Fibroblast of skin of left quadriceps (primary cell): Measurements from ENCODE around the gene SRGN.

Source experiments
- DNase-seq, 2 experiments: peaks; one replicate each; pipeline ENCODE4 v3.0.0-alpha.2; 2013; ENCODE audit warnings: low read depth in 2 of 2

SRGN gene

DNA sequence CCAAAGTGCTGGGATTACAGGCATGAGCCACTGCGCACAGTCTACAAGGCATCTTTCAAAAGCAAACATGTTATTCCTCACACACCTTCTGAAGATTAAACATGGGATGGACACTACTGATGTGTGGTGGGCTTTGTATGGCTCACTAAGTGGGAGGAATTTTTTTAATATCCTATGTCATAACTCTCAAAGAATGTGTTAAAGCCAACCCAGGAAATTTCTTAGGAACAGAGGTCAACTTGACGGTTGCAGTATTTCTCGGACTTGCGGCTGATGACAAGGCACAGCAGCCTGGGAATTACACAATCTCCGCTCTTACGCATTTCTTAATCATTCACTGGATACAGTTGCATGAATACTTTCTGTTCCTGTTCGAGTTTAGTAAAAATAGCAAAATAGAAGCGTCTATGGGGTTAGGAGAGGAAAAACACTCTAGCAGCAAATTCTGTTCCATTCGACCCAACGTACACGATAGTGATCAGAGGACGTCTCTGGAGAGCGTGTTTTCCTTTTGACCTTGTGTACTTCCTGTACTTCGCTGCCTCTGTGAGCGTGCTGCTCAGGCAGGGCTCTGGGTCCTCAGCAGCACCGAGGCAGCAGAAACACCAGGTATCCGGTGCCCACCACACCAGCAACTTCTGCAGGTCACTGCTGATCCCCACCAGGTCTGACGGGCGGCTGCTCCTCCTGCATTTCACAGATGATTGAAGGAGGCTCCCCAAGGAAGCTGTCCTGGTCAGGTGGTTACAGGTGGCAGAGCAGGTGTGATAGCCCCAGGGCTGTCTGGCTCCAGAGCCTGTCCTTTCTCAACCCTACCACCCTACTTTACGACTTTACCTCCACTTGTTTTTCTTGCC, 26.4 kb upstream of the SRGN start:
- DNase-seq: peak; percentile 91 to 92

- DNase-seq: no peak
These were observed 25.0 kb upstream of the SRGN start for GRCh38 chr10:69062901-69063300.

DNA sequence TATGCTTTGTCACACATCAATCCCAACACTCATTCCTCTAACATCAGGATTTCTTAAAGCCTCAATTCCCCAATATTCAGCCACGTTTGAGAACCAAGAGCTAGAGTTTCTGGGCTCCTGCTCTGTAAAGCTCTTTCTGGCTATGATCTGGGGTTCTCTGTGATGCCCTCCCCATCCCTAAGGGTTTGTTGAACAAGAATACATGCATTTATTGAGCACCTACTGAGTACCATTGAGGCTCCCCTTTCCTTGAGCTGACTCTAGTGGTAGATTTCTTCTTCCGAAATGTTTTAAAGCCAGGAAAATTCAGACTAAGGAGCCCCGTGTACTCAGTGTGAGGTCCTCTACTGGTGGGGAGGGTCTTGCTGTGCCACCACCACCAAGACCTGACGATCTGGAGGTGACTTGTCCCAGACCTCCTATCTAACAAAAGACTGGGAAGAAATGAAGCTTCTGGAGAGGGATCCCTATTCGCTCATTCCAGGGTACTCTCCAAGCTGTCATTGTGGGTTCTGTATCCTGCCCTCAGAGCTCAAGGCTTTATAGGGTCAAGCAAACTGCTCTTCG, 23.1 kb upstream of the SRGN start:
- no peak for DNase-seq

GRCh38 chr10:69065406-69066361, 22.2 kb upstream of the SRGN start:
- DNase-seq: no peak

- no peak for DNase-seq
These were observed 20.7 kb upstream of the SRGN start for GRCh38 chr10:69067189-69067588.

DNA sequence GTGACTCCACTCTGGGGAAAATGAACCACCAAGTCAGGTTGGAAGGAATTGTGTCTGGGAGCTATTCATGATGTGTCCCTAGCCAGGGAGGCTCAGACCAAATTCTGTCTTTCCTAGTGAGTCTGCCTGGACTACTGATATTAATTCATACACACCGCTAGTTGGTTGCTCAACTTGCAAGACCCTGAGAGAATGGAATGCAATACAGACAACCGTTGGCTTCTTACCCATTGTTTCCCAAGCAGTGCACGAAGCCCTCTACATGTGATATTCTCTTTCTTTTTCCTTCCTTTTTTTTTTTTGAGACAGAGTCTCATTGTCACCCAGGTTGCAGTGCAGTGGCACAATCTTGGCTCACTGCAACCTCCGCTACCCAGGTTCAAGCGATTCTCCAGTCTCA, 19.4 kb upstream of the SRGN start:
- DNase-seq: no peak

GRCh38 chr10:69069090-69070042, 18.5 kb upstream of the SRGN start:
- no peak for DNase-seq

GRCh38 chr10:69070951-69071350, 17.0 kb upstream of the SRGN start:
- no peak for DNase-seq

GRCh38 chr10:69071610-69072009, 16.3 kb upstream of the SRGN start:
- DNase-seq: no peak

DNA sequence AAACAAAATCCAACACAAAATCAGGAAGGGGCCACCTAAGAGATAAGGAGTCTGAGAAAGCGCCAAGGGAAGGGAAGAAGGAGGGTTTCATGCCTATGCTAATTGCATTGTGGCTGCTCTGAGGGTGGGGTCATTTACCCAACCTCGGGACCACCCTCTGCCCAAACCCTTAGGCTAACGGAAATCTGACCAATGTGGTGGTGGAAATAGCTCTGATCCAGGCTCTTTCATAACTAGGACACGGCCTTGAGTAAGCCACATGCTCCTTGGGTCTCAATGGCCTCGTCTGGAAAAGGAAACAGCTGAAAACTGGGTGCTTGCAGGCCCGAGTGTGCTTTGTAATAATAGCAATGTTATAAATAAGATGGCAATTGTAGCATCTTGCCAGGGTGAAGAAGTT, 14.9 kb upstream of the SRGN start:
- no peak for DNase-seq

DNA sequence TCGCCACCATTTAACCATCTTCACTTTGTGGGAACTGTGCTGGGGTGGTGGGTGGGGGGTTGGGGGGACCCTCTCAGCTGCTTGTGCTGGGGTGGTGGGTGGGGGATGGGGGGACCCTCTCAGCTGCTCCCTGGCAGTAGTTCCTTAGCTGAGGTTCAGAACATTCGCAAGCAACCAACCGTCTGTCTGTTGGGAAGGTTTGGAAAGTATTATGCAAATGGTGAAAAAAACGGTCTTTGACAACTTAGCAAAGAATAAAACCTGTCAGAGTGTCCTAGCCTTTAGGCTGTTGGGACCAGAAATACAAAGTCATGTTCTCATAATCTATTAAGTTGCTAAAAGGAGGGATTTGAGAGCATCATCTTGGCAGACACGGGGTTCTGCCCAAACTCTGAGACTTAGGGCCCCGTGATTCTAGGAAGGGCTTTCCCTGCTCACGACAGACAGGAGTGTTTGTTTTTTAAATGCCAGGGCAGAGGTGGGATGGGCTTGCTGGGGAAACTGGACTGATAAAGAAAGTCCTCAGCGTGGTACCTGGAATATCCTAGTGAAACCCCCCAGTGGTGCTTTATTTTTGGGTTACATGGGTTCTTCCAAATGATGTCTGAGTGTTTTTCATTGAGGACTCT, 14.1 kb upstream of the SRGN start:
- no peak for DNase-seq

- no peak for DNase-seq
These were observed 13.4 kb upstream of the SRGN start for GRCh38 chr10:69074532-69074931.

DNA sequence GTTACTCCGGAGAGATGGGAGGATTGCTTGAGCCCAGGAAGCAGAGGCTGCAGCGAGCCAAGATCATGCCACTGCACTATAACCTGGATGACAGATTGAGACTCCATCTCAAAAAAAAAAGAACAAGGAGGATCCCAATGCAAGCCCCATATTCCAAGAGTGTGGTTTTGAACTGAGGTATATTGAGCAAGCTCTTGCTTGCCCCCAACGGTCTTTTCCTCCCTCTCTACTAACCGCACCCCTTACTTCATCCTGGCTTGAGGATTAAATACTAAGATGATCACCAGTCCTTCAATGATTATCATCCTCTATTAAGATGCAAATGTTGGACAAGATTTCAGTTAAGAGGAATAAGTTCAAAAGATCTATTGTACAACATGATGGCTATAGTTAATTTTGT, 12.5 kb upstream of the SRGN start:
- no peak for DNase-seq

DNA sequence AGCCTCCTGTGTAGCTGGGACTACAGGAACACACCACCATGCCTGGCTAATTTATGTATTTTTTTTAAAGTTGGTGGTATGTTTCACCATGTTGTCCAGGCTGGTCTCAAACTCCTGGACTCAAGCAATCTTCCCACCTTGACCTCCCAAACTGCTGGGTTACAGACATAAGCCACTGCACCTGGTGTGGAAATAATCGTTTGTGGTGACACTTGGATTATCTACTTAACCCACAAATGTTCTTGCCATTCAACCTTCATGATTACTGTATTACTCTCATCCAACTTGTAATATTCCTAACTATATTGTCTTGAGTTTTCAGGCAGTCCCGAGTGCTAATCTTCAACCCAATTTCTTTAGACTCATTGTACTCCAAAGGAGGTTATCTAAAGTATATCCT, 9.6 kb upstream of the SRGN start:
- no peak for DNase-seq

- DNase-seq: no peak
These were observed 7.7 kb upstream of the SRGN start for GRCh38 chr10:69080226-69080625.

DNA sequence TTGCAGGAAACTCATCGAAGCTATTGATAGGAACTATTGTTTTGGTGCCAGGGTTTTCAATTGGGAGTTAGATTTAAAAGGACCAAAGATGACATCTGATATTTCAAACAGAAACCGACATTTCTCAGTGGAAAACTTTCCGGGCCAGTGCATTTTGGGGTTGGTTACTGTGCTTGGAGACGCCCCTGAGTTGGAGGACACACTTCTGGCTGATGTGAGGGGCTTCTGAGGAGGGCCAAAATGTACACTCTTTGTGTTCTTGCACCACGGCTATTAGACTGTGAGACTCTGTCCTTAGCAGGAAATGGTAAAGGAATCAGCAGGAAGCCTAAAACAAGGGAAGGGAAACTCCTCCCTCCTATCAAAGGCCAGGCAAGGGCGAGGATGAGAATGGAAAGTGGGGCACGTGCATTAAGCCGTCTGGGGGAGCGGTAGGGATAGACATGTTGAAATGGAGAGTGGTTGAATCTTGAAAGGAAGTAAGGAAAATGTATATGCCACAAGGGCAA, 1.8 kb upstream of the SRGN start:
- no peak for DNase-seq

DNA sequence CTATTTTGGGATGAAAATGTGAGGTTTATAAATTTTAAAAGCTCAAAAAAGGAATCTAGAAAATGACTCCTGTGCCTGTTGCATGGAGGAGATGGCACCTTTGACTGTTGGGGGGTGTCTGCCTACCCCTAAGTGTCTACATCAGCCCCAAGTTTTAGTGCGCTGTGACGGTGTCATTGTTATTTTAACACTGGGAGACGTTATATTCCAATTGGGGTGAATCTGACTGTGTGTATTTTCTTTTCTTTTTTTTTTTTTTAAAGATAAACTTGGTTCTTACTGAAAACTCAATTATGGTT, 517 bp downstream of the SRGN start:
- no peak for DNase-seq

DNA sequence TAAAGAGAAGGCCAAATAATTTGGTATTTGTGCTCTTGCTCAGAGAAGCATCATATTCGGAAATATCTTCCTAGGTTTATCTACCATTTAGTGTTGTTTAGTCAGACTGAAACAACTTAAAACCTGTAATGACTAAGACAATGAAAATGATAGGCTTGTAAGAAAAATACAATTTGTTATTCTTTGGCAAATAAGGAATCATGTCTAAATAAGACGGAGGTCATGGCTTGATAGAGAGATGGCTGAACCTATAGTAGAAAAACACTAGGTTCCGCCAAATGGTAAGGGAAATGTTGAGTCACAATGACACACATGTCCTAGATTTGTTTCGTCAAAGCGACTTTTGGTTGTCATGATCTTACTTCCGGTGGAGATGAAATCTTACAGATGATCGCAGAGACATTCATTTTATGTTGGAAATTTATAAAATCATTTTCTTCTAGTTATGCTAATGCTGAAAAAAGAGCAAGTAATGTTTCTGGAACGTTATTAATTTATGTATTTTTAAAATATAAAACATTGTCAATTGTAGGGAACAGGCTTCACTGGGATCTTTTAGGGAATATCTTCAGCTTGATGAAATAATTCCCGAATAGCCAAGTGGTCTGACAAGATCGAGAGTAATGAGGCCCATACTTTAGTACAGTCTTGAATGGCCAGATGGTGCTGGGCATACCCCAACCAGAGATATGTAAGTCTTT, 1.0 kb downstream of the SRGN start:
- no peak for DNase-seq

- no peak for DNase-seq
These were observed 2.0 kb downstream of the SRGN start for GRCh38 chr10:69089638-69090599.
